GM23338 (cell line): ENCODE measurements around the gene TOMM5. TPM values are rescaled to one million over a fixed set of nuclear protein-coding genes. Genes with fewer than 3 reads are reported as not detected.

Experiments used
- ATAC-seq: fragments of 200-7000 bp; cut with Tn5 transposase; 3 replicates; pipeline ENCODE4 v1.9.1; 2020
- DNase-seq: peaks from one replicate; pipeline ENCODE4 v3.0.0-alpha.2; 2015; ENCODE audit warnings: low spot score
- H2AFZ ChIP-seq: fragments of 200-600 bp; sonication (generic); 2 replicates; pipeline ENCODE4 v1.8.0; 2016; ENCODE audit warnings: antibody characterized with exemption, mild to moderate bottlenecking, moderate library complexity
- H3F3A ChIP-seq: fragments of 200-600 bp; sonication (generic); replicated peaks from 2 replicates; pipeline ENCODE4 v1.8.0; 2017; ENCODE audit warnings: antibody characterized with exemption, mixed run types, low read depth
- H3K27ac ChIP-seq: fragments of 200-600 bp; sonication (generic); 2 replicates; pipeline ENCODE4 v1.6.1; 2016; ENCODE audit warnings: low read depth
- H3K27me3 ChIP-seq: fragments of 200-600 bp; sonication (generic); 2 replicates; pipeline ENCODE4 v1.8.0; 2016; ENCODE audit warnings: mild to moderate bottlenecking, mixed run types, moderate library complexity; ENCODE audit not compliant: insufficient read depth
- H3K36me3 ChIP-seq: fragments of 200-600 bp; sonication (generic); 2 replicates; pipeline ENCODE4 v1.8.0; 2016; ENCODE audit warnings: mild to moderate bottlenecking; ENCODE audit not compliant: insufficient read depth
- H3K4me1 ChIP-seq: fragments of 200-600 bp; sonication (generic); 2 replicates; pipeline ENCODE4 v1.8.0; 2016; ENCODE audit warnings: mild to moderate bottlenecking, moderate library complexity; ENCODE audit not compliant: insufficient read depth
- H3K4me2 ChIP-seq: fragments of 200-600 bp; sonication (generic); 2 replicates; pipeline ENCODE4 v1.7.1; 2017; ENCODE audit warnings: mixed run types
- H3K4me3 ChIP-seq: fragments of 200-600 bp; sonication (generic); 2 replicates; pipeline ENCODE4 v1.6.1; 2016; ENCODE audit warnings: mixed run types
- H3K79me2 ChIP-seq: fragments of 200-600 bp; sonication (generic); replicated peaks from 2 replicates; pipeline ENCODE4 v1.8.0; 2017; ENCODE audit warnings: mild to moderate bottlenecking; ENCODE audit not compliant: insufficient read depth
- H3K9me2 ChIP-seq: fragments of 200-600 bp; sonication (generic); 2 replicates; pipeline ENCODE4 v1.8.0; 2017; ENCODE audit not compliant: insufficient read depth
- H4K20me1 ChIP-seq: fragments of 200-600 bp; sonication (generic); replicated peaks from 2 replicates; pipeline ENCODE4 v1.8.0; 2017; ENCODE audit warnings: mild to moderate bottlenecking; ENCODE audit not compliant: insufficient read depth
- H3K27ac Mint-ChIP-seq: 2 replicates; pipeline ENCODE4 v1.8.0; 2020; ENCODE audit warnings: inconsistent platforms, mild to moderate bottlenecking, moderate library complexity, mixed read lengths
- H3K27me3 Mint-ChIP-seq: 3 replicates; pipeline ENCODE4 v1.8.0; 2022; ENCODE audit warnings: low read depth, mild to moderate bottlenecking, moderate library complexity, mixed read lengths, inconsistent platforms; ENCODE audit not compliant: insufficient read depth, poor library complexity
- H3K36me3 Mint-ChIP-seq: 3 replicates; pipeline ENCODE4 v1.8.0; 2021; ENCODE audit warnings: low read depth, mild to moderate bottlenecking, inconsistent platforms, moderate library complexity, mixed read lengths
- H3K4me1 Mint-ChIP-seq: 3 replicates; pipeline ENCODE4 v1.8.0; 2020; ENCODE audit warnings: mild to moderate bottlenecking, inconsistent platforms, mixed read lengths
- H3K4me3 Mint-ChIP-seq: 3 replicates; pipeline ENCODE4 v1.8.0; 2021; ENCODE audit warnings: moderate library complexity, mild to moderate bottlenecking, inconsistent platforms, mixed read lengths
- H3K9me3 Mint-ChIP-seq: 3 replicates; pipeline ENCODE4 v1.8.0; 2020; ENCODE audit warnings: moderate library complexity, mild to moderate bottlenecking, inconsistent platforms, mixed read lengths
- CTCF ChIP-seq, 2 experiments: fragments of 200-600 bp in 1 of 2; sonication (generic) in 1 of 2; conservative IDR thresholded peaks; 2 replicates each; pipeline versions ENCODE4 v1.5.1 to v1.6.1; 2016 to 2017; ENCODE audit warnings: antibody characterized with exemption in 2 of 2, low read depth in 2 of 2, mild to moderate bottlenecking in 2 of 2, moderate library complexity in 1 of 2
- ETS1 ChIP-seq: IDR thresholded peaks from 2 replicates; pipeline ENCODE4 v1.6.1; 2016; ENCODE audit warnings: antibody characterized with exemption
- EZH2 ChIP-seq: fragments of 200-600 bp; sonication (generic); IDR thresholded peaks from one replicate; pipeline ENCODE4 v1.8.0; 2017; ENCODE audit warnings: antibody characterized with exemption, mild to moderate bottlenecking, low read depth; ENCODE audit not compliant: unreplicated experiment
- NANOG ChIP-seq: IDR thresholded peaks from 2 replicates; pipeline ENCODE4 v1.6.1; 2016; ENCODE audit warnings: antibody characterized with exemption, borderline replicate concordance
- REST ChIP-seq: IDR thresholded peaks from one replicate; pipeline ENCODE4 v1.6.1; 2018; ENCODE audit warnings: antibody characterized with exemption; ENCODE audit not compliant: unreplicated experiment
- ZNF114 ChIP-seq: fragments of 250-450 bp; sonication (Bioruptor Pico); IDR thresholded peaks from 2 replicates; pipeline ENCODE4 v1.5.0; 2020; ENCODE audit warnings: mild to moderate bottlenecking, moderate library complexity
- ZNF331 ChIP-seq: fragments of 250-450 bp; sonication (Bioruptor Pico); IDR thresholded peaks from 2 replicates; pipeline ENCODE4 v1.5.0; 2020; ENCODE audit warnings: low read depth, mild to moderate bottlenecking, moderate library complexity
- ZNF462 ChIP-seq: fragments of 250-450 bp; sonication (Bioruptor Pico); IDR thresholded peaks from 2 replicates; pipeline ENCODE4 v1.5.0; 2020; ENCODE audit warnings: mild to moderate bottlenecking, moderate library complexity
- polyA plus RNA-seq: library from polyadenylated mRNA; unstranded; fragments of >200 nt; fragmentation: Nextera tagmentation; extraction: Ambion mirVana; gene quantifications from 2 replicates; pipeline ENCODE4 v1.2.1, GENCODE V29; 2016
- total RNA-seq: library from RNA; depleted of rRNA; stranded (reverse); fragments of >200 nt; shearing (Covaris generic); gene quantifications from 2 replicates; pipeline ENCODE4 v1.2.3, GENCODE V29; 2014

The TOMM5 gene
- total and polyA plus RNA-seq, 2 experiments from 2014 or later = 158 to 529 TPM

- no peaks in the 10 kb centered on the region for H3K9me3 Mint-ChIP-seq
- peak; percentile 20; the same call in 1 of the 3 replicates for ATAC-seq
- H3K36me3 Mint-ChIP-seq = no peaks in the 10 kb centered on the region
- H4K20me1 ChIP-seq = no peaks in the 10 kb centered on the region
- no peak for TF ChIP-seq CTCF (conservative IDR thresholded peaks at IDR 0.05; ENCODE audit: low read depth in 2 of 2)
- TF ChIP-seq REST = no peak
- no peak for TF ChIP-seq ETS1
- no peak for TF ChIP-seq NANOG
- no peak for TF ChIP-seq EZH2
- no peak for TF ChIP-seq ZNF114
- H3K36me3 ChIP-seq = no peaks in the 10 kb centered on the region
- H3K27ac ChIP-seq = no peak overlapping the region
- no peak overlapping the region for H3K4me3 Mint-ChIP-seq
- peaks cover 15% of the 10 kb centered on the region for H3K4me1 ChIP-seq
- peak overlapping the region; percentile 80 for H2AFZ ChIP-seq
- no peaks in the 10 kb centered on the region for H3K9me2 ChIP-seq
- DNase-seq = no peak
- H3K4me1 Mint-ChIP-seq = peaks cover 23% of the 10 kb centered on the region
- no peaks in the 10 kb centered on the region for H3K79me2 ChIP-seq
- no peaks in the 10 kb centered on the region for H3K27me3 ChIP-seq
- no peaks in the 10 kb centered on the region for H3F3A ChIP-seq
- H3K27ac Mint-ChIP-seq = no peak overlapping the region
- no peak overlapping the region for H3K4me3 ChIP-seq
- H3K27me3 Mint-ChIP-seq = no peaks in the 10 kb centered on the region
- no peak overlapping the region for H3K4me2 ChIP-seq
These were observed 29.1 kb upstream of the TOMM5 start for GRCh38 chr9:37621273-37622121.

GRCh38 chr9:37620396-37620795 lies 28.0 kb upstream of the TOMM5 start:
- Histone ChIP-seq H3K4me3 (no peak overlapping the region), H2AFZ (no peak overlapping the region), H3K27ac (no peak overlapping the region), H4K20me1 (no peaks in the 10 kb centered on the region), H3K9me2 (no peaks in the 10 kb centered on the region), H3K27me3 (no peaks in the 10 kb centered on the region), H3F3A (no peaks in the 10 kb centered on the region), H3K4me2 (no peak overlapping the region), H3K4me1 (peaks cover 15% of the 10 kb centered on the region), H3K36me3 (no peaks in the 10 kb centered on the region), H3K79me2 (no peaks in the 10 kb centered on the region)
- no peak overlapping the region for H3K27ac Mint-ChIP-seq
- no peaks in the 10 kb centered on the region for H3K9me3 Mint-ChIP-seq
- H3K27me3 Mint-ChIP-seq = no peaks in the 10 kb centered on the region
- no peaks in the 10 kb centered on the region for H3K36me3 Mint-ChIP-seq
- H3K4me1 Mint-ChIP-seq = peaks cover 20% of the 10 kb centered on the region
- DNase-seq (no peak), ATAC-seq (no peak)
- no peak overlapping the region for H3K4me3 Mint-ChIP-seq
- TF ChIP-seq ZNF331 (CRISPR knock-in tag) = no peak
- TF ChIP-seq ZNF462 (CRISPR knock-in tag) = no peak
- TF ChIP-seq EZH2 = no peak
- no peak for TF ChIP-seq ZNF114
